Mesenchymal stem cell (in vitro differentiated cells and primary cell): ENCODE data around the gene TMEM61.

Experiments
- DNase-seq: peaks from one replicate; pipeline ENCODE4 v3.0.0-alpha.2; 2013
- H2AFZ ChIP-seq: one replicate; pipeline ENCODE4 v1.6.1; 2013; ENCODE audit warnings: low read depth, mild to moderate bottlenecking, control low read depth, inconsistent platforms, low read length, moderate library complexity
- H2AK5ac ChIP-seq: 2 replicates; pipeline ENCODE4 v1.6.1; 2013; ENCODE audit warnings: low read length, moderate library complexity, mild to moderate bottlenecking, inconsistent platforms; ENCODE audit not compliant: severe bottlenecking
- H2BK120ac ChIP-seq: one replicate; pipeline ENCODE4 v1.6.1; 2013; ENCODE audit warnings: low read depth, mild to moderate bottlenecking, inconsistent platforms, low read length, moderate library complexity
- H2BK12ac ChIP-seq, 2 experiments: one replicate each; pipeline ENCODE4 v1.6.1; 2013; ENCODE audit warnings: inconsistent platforms in 2 of 2, low read length in 2 of 2, mild to moderate bottlenecking in 2 of 2, moderate library complexity in 2 of 2, control low read depth in 1 of 2
- H2BK15ac ChIP-seq: one replicate; pipeline ENCODE4 v1.6.1; 2013; ENCODE audit warnings: mild to moderate bottlenecking, low read depth, inconsistent platforms; ENCODE audit not compliant: poor library complexity, severe bottlenecking
- H2BK5ac ChIP-seq: 2 replicates; pipeline ENCODE4 v1.6.1; 2013; ENCODE audit warnings: low read depth, mild to moderate bottlenecking, low read length, control low read depth, inconsistent platforms; ENCODE audit not compliant: poor library complexity, severe bottlenecking
- H3K14ac ChIP-seq, 2 experiments: one replicate each; pipeline ENCODE4 v1.6.1; 2013; ENCODE audit warnings: inconsistent platforms in 2 of 2, low read length in 2 of 2, control low read depth in 1 of 2, mild to moderate bottlenecking in 1 of 2, moderate library complexity in 1 of 2
- H3K18ac ChIP-seq, 2 experiments: one replicate each; pipeline ENCODE4 v1.6.1; 2013; ENCODE audit warnings: inconsistent platforms in 2 of 2, low read length in 2 of 2, control low read depth in 1 of 2, low read depth in 1 of 2, mild to moderate bottlenecking in 1 of 2
- H3K23ac ChIP-seq, 2 experiments: one replicate each; pipeline ENCODE4 v1.6.1; 2013; ENCODE audit warnings: inconsistent platforms in 2 of 2, low read length in 2 of 2, mild to moderate bottlenecking in 2 of 2, moderate library complexity in 2 of 2, control low read depth in 1 of 2
- H3K27ac ChIP-seq: 2 replicates; pipeline ENCODE4 v1.5.1; 2013; ENCODE audit warnings: mild to moderate bottlenecking, moderate library complexity, low read length, control low read depth, inconsistent platforms; ENCODE audit not compliant: poor library complexity, severe bottlenecking
- H3K27me3 ChIP-seq, 2 experiments: 2 replicates each; pipeline versions ENCODE4 v1.6.1 to v1.7.0; 2013; ENCODE audit warnings: low read length in 2 of 2, mild to moderate bottlenecking in 2 of 2, moderate library complexity in 2 of 2, control low read depth in 1 of 2, inconsistent platforms in 1 of 2; ENCODE audit not compliant: control insufficient read depth in 1 of 2, insufficient read depth in 1 of 2
- H3K36me3 ChIP-seq, 2 experiments: 2 replicates each; pipeline versions ENCODE4 v1.6.1 to v1.7.0; 2013; ENCODE audit warnings: low read length in 2 of 2, control low read depth in 1 of 2, inconsistent platforms in 1 of 2, low read depth in 1 of 2, mild to moderate bottlenecking in 1 of 2; ENCODE audit not compliant: insufficient read depth in 2 of 2, control insufficient read depth in 1 of 2
- H3K4ac ChIP-seq, 2 experiments: one replicate each; pipeline ENCODE4 v1.6.1; 2013; ENCODE audit warnings: inconsistent platforms in 2 of 2, low read length in 2 of 2, mild to moderate bottlenecking in 2 of 2, moderate library complexity in 2 of 2, control low read depth in 1 of 2, low read depth in 1 of 2
- H3K4me1 ChIP-seq: 2 replicates; pipeline ENCODE4 v1.6.1; 2013; ENCODE audit warnings: low read depth, low read length, control low read depth; ENCODE audit not compliant: control insufficient read depth, insufficient read depth
- H3K4me2 ChIP-seq: 2 replicates; pipeline ENCODE4 v1.6.1; 2013; ENCODE audit warnings: low read length, mild to moderate bottlenecking, inconsistent platforms; ENCODE audit not compliant: poor library complexity, severe bottlenecking
- H3K4me3 ChIP-seq, 2 experiments: 2 replicates each; pipeline versions ENCODE4 v1.5.1 to v1.7.0; 2013; ENCODE audit warnings: low read length in 2 of 2, mild to moderate bottlenecking in 2 of 2, control low read depth in 1 of 2, low read depth in 1 of 2; ENCODE audit not compliant: insufficient read depth in 1 of 2
- H3K79me1 ChIP-seq: replicated peaks from 2 replicates; pipeline ENCODE4 v1.6.1; 2013; ENCODE audit warnings: mild to moderate bottlenecking, control low read depth, low read length, inconsistent platforms; ENCODE audit not compliant: poor library complexity, severe bottlenecking
- H3K9ac ChIP-seq: 2 replicates; pipeline ENCODE4 v1.7.0; 2013; ENCODE audit warnings: mild to moderate bottlenecking, low read length, moderate library complexity
- H3K9me3 ChIP-seq: 2 replicates; pipeline ENCODE4 v1.7.0; 2013; ENCODE audit warnings: mild to moderate bottlenecking, low read length; ENCODE audit not compliant: control insufficient read depth
- H4K8ac ChIP-seq: one replicate; pipeline ENCODE4 v1.6.1; 2013; ENCODE audit warnings: inconsistent platforms, mild to moderate bottlenecking, low read length, moderate library complexity
- H4K91ac ChIP-seq: one replicate; pipeline ENCODE4 v1.6.1; 2013; ENCODE audit warnings: mild to moderate bottlenecking, low read length, inconsistent platforms
- WGBS: methylation state at CpG from one replicate; pipeline ENCODE4 v1.1.7; 2013; ENCODE audit warnings: mixed read lengths; 5-methylcytosine and 5-hydroxymethylcytosine counted together

The TMEM61 gene

GRCh38 chr1:55038974-55039341 is 58.5 kb downstream of the TMEM61 start:
- Histone ChIP-seq H3K4ac (no peak overlapping the region), H2BK5ac (no peak overlapping the region), H4K8ac (no peak overlapping the region), H3K14ac (no peak overlapping the region), H3K9ac (no peak overlapping the region), H2BK12ac (no peak overlapping the region), H2BK15ac (no peak overlapping the region), H2BK120ac (no peak overlapping the region), H3K9me3 (no peaks in the 10 kb centered on the region), H3K4me3 (peak overlapping the region in 1 of 2 experiments; percentile 65), H3K4me2 (peak overlapping the region; percentile 81), H3K36me3 (no peaks in the 10 kb centered on the region), H4K91ac (no peak overlapping the region), H3K27me3 (peaks cover 53 to 93% of the 10 kb centered on the region in 2 experiments), H3K79me1 (no peaks in the 10 kb centered on the region), H3K23ac (no peak overlapping the region), H3K4me1 (peaks cover 12% of the 10 kb centered on the region), H2AK5ac (no peak overlapping the region), H2AFZ (no peak overlapping the region), H3K18ac (no peak overlapping the region), H3K27ac (no peak overlapping the region)
- 43% methylated on average over 9 of the region's 9 CpGs for WGBS
- DNase-seq: no peak

GRCh38 chr1:55039342-55040082 is 59.1 kb downstream of the TMEM61 start, which contains the start of gene PCSK9:
Gene PCSK9 (plus strand): TSS chr1:55039548. CDS start chr1:55039838, 290 bp downstream.
- no peaks in the 10 kb centered on the region for H3K79me1 ChIP-seq
- H2BK120ac ChIP-seq: no peak within 1 kb of the TSS
- no peak within 1 kb of the TSS for H3K27ac ChIP-seq
- H3K4me1 ChIP-seq: peaks cover 12% of the 10 kb centered on the region
- H3K9ac ChIP-seq: no peak within 1 kb of the TSS
- no peak within 1 kb of the TSS for H3K4ac ChIP-seq
- no peak within 1 kb of the TSS for H2BK5ac ChIP-seq
- no peak within 1 kb of the TSS for H2AK5ac ChIP-seq
- H2AFZ ChIP-seq: no peak within 1 kb of the TSS
- H3K9me3 ChIP-seq: no peaks in the 10 kb centered on the region
- DNase-seq: peak; percentile 38
- peak within 1 kb of the TSS; percentile 81 for H3K4me2 ChIP-seq
- H3K4me3 ChIP-seq: peak within 1 kb of the TSS; percentile 37 to 65
- peak within 1 kb of the TSS in 1 of 2 experiments; percentile 38 for H3K18ac ChIP-seq
- no peak within 1 kb of the TSS for H3K23ac ChIP-seq
- no peak within 1 kb of the TSS for H4K8ac ChIP-seq
- H3K36me3 ChIP-seq: no peaks in the 10 kb centered on the region
- H3K14ac ChIP-seq: no peak within 1 kb of the TSS
- under 1% methylated on average over 64 of the region's 67 CpGs for WGBS
- H4K91ac ChIP-seq: no peak within 1 kb of the TSS
- H2BK15ac ChIP-seq: no peak within 1 kb of the TSS
- no peak within 1 kb of the TSS for H2BK12ac ChIP-seq
- peaks cover 53 to 90% of the 10 kb centered on the region in 2 experiments for H3K27me3 ChIP-seq

- Histone ChIP-seq H2BK12ac (no peak overlapping the region), H3K9ac (no peak overlapping the region), H3K79me1 (no peaks in the 10 kb centered on the region), H2BK120ac (no peak overlapping the region), H3K4me2 (peak overlapping the region; percentile 81), H2AFZ (no peak overlapping the region), H2BK15ac (no peak overlapping the region), H3K18ac (no peak overlapping the region), H2AK5ac (no peak overlapping the region), H4K91ac (no peak overlapping the region), H3K23ac (no peak overlapping the region), H2BK5ac (no peak overlapping the region), H4K8ac (no peak overlapping the region), H3K36me3 (no peaks in the 10 kb centered on the region), H3K9me3 (no peaks in the 10 kb centered on the region), H3K4me3 (peak overlapping the region; percentile 11 to 65), H3K4me1 (peaks cover 12% of the 10 kb centered on the region), H3K14ac (no peak overlapping the region), H3K27ac (no peak overlapping the region), H3K27me3 (peaks cover 49 to 84% of the 10 kb centered on the region in 2 experiments), H3K4ac (no peak overlapping the region)
- WGBS: 24% methylated on average over 47 of the region's 49 CpGs
- DNase-seq: no peak
These were observed 59.9 kb downstream of the TMEM61 start for GRCh38 chr1:55040083-55040932.

- no peak overlapping the region for H3K4ac ChIP-seq
- H2BK120ac ChIP-seq: no peak overlapping the region
- no peak overlapping the region for H3K9ac ChIP-seq
- no peaks in the 10 kb centered on the region for H3K79me1 ChIP-seq
- no peak overlapping the region for H4K91ac ChIP-seq
- H3K36me3 ChIP-seq: no peaks in the 10 kb centered on the region
- peaks cover 47 to 81% of the 10 kb centered on the region in 2 experiments for H3K27me3 ChIP-seq
- H3K4me1 ChIP-seq: peaks cover 12% of the 10 kb centered on the region
- H4K8ac ChIP-seq: no peak overlapping the region
- peak overlapping the region in 1 of 2 experiments; percentile 15 for H3K14ac ChIP-seq
- WGBS: 76% methylated on average over 4 of the region's 5 CpGs
- H3K4me2 ChIP-seq: no peak overlapping the region
- H3K4me3 ChIP-seq: no peak overlapping the region
- H2AFZ ChIP-seq: no peak overlapping the region
- no peak overlapping the region for H3K18ac ChIP-seq
- no peak overlapping the region for H3K23ac ChIP-seq
- H2BK5ac ChIP-seq: no peak overlapping the region
- no peak for DNase-seq
- no peak overlapping the region for H2BK15ac ChIP-seq
- H3K9me3 ChIP-seq: no peaks in the 10 kb centered on the region
- H3K27ac ChIP-seq: no peak overlapping the region
- no peak overlapping the region for H2AK5ac ChIP-seq
- H2BK12ac ChIP-seq: peak overlapping the region in 1 of 2 experiments; percentile 11
These were observed 60.6 kb downstream of the TMEM61 start for GRCh38 chr1:55040933-55041494.
